PC-3 (cell line): ENCODE measurements around the gene ZCCHC14. TPM values are rescaled to one million over a fixed set of nuclear protein-coding genes. Genes with fewer than 3 reads are reported as not detected.

Experiments
- ATAC-seq: fragments of 200-7000 bp; cut with Tn5 transposase; 2 replicates; pipeline ENCODE4 v1.9.1; 2020; ENCODE audit warnings: mild to moderate bottlenecking, moderate library complexity
- BruUV-seq: library from RNA; stranded (reverse); fragments of 400-500 nt; replicated peaks from 2 replicates; lab custom pipeline; 2021; lab: Mats Ljungman, UMichigan
- CTCF ChIA-PET: fragments of 300-600 bp; sonication (Branson Sonifier 250); formaldehyde crosslinking; loops from one replicate; lab custom pipeline; 2022; ENCODE audit warnings: antibody characterized with exemption; lab: Charles Lee
- POLR2A ChIA-PET: fragments of 300-600 bp; sonication (Branson Sonifier 250); formaldehyde crosslinking; loops from one replicate; lab custom pipeline; 2022; ENCODE audit warnings: antibody characterized with exemption; ENCODE audit not compliant: unreplicated experiment; lab: Charles Lee
- DNase-seq: peaks from one replicate; pipeline ENCODE4 v3.0.0-alpha.2; 2015
- H2AFZ ChIP-seq: fragments of 300-600 bp; sonication (generic); 2 replicates; pipeline ENCODE4 v1.6.0; 2016; ENCODE audit warnings: antibody characterized with exemption, low read length
- H3F3A ChIP-seq: fragments of 300-600 bp; sonication (generic); one replicate; pipeline ENCODE4 v1.6.0; 2017; ENCODE audit warnings: antibody characterized with exemption, low read length, control low read depth, mild to moderate bottlenecking; ENCODE audit not compliant: unreplicated experiment
- H3K27ac ChIP-seq: fragments of 300-600 bp; sonication (generic); 2 replicates; pipeline ENCODE4 v1.5.1; 2016; ENCODE audit warnings: mild to moderate bottlenecking, low read length
- H3K27me3 ChIP-seq: fragments of 300-600 bp; sonication (generic); 2 replicates; pipeline ENCODE4 v1.6.1; 2016; ENCODE audit warnings: low read length, mixed read lengths
- H3K36me3 ChIP-seq: fragments of 300-600 bp; sonication (generic); 2 replicates; pipeline ENCODE4 v1.6.1; 2016; ENCODE audit warnings: low read depth, mixed run types, low read length, mixed read lengths
- H3K4me1 ChIP-seq: fragments of 300-600 bp; sonication (generic); 2 replicates; pipeline ENCODE4 v1.5.1; 2016; ENCODE audit warnings: low read length; ENCODE audit not compliant: insufficient read depth
- H3K4me2 ChIP-seq: fragments of 300-600 bp; sonication (generic); 2 replicates; pipeline ENCODE4 v1.6.0; 2016; ENCODE audit warnings: low read length
- H3K4me3 ChIP-seq: fragments of 300-600 bp; sonication (generic); 2 replicates; pipeline ENCODE4 v1.5.1; 2016; ENCODE audit warnings: mild to moderate bottlenecking, low read length, mixed read lengths
- H3K79me2 ChIP-seq: fragments of 300-600 bp; sonication (generic); 2 replicates; pipeline ENCODE4 v1.6.1; 2017; ENCODE audit warnings: low read length, mixed read lengths
- H3K9ac ChIP-seq: fragments of 300-600 bp; sonication (generic); 2 replicates; pipeline ENCODE4 v1.6.0; 2016; ENCODE audit warnings: mild to moderate bottlenecking, low read length
- H3K9me2 ChIP-seq: fragments of 300-600 bp; sonication (generic); replicated peaks from 2 replicates; pipeline ENCODE4 v1.6.1; 2016; ENCODE audit warnings: mixed run types, low read length, mixed read lengths
- H3K9me3 ChIP-seq: fragments of 300-600 bp; sonication (generic); 2 replicates; pipeline ENCODE4 v1.6.1; 2016; ENCODE audit warnings: low read length, mixed read lengths
- H4K20me1 ChIP-seq: fragments of 300-600 bp; sonication (generic); 2 replicates; pipeline ENCODE4 v1.6.1; 2016; ENCODE audit warnings: low read length, mixed read lengths
- EZH2 ChIP-seq: fragments of 300-600 bp; sonication (generic); IDR thresholded peaks from one replicate; pipeline ENCODE4 v1.6.1; 2017; ENCODE audit warnings: antibody characterized with exemption, mild to moderate bottlenecking, low read length; ENCODE audit not compliant: unreplicated experiment
- EZH2phosphoT487 ChIP-seq: fragments of 300-600 bp; sonication (generic); IDR thresholded peaks from 2 replicates; pipeline ENCODE4 v1.6.1; 2018; ENCODE audit warnings: mild to moderate bottlenecking, antibody characterized with exemption, low read length, borderline replicate concordance
- intact Hi-C: fragments of 100-400 bp; cut with micrococcal nuclease; formaldehyde crosslinking; loops from 2 replicates; pipeline ENCODE4 v1.9.0; 2023
- total RNA-seq: library from RNA; depleted of rRNA; stranded (reverse); fragments of >200 nt; gene quantifications from 2 replicates; pipeline ENCODE4 v1.2.3, GENCODE V29; 2014
- TF ChIP-seq, protein P1 (sequence below): fragments of 300-600 bp; sonication (generic); conservative IDR thresholded peaks from 2 replicates; pipeline ENCODE4 v1.5.1; 2017; ENCODE audit warnings: antibody characterized with exemption, low read depth, mild to moderate bottlenecking, low read length

Gene ZCCHC14
- total RNA-seq, 1 experiment from 2014 or later, result 5.3 TPM

DNA sequence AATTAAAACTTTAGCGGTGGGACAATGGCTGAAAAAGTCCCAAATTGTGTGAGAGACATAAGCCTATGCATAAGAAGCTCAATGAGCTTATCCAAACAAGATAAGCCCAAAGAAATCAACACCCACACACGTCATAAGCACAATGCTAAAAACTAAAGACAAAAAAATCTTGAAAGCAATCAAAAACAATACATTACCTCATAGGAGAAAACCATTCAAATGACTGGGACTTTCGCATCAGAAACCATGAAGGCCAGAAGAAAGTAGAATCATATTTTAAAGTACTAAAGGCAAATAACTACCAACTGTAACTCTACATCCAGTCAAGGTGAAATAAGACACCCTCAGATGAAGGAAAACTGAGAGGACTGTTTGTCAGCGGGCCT, 50.2 kb downstream of the ZCCHC14 start:
- no peaks in the 10 kb centered on the region for H3K79me2 ChIP-seq
- intact Hi-C loops, result no loop called here
- no peak overlapping the region for H3K27ac ChIP-seq
- H3K9me2 ChIP-seq, result no peaks in the 10 kb centered on the region
- TF ChIP-seq, protein P1, sequence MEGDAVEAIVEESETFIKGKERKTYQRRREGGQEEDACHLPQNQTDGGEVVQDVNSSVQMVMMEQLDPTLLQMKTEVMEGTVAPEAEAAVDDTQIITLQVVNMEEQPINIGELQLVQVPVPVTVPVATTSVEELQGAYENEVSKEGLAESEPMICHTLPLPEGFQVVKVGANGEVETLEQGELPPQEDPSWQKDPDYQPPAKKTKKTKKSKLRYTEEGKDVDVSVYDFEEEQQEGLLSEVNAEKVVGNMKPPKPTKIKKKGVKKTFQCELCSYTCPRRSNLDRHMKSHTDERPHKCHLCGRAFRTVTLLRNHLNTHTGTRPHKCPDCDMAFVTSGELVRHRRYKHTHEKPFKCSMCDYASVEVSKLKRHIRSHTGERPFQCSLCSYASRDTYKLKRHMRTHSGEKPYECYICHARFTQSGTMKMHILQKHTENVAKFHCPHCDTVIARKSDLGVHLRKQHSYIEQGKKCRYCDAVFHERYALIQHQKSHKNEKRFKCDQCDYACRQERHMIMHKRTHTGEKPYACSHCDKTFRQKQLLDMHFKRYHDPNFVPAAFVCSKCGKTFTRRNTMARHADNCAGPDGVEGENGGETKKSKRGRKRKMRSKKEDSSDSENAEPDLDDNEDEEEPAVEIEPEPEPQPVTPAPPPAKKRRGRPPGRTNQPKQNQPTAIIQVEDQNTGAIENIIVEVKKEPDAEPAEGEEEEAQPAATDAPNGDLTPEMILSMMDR, result no peak
- TF ChIP-seq EZH2 (no peak), EZH2phosphoT487 (no peak)
- H3K36me3 ChIP-seq, result peaks cover 8% of the 10 kb centered on the region; the same call in 1 of the 2 replicates
- BruUV-seq, result no TSS peak
- no peaks in the 10 kb centered on the region for H3F3A ChIP-seq
- no peaks in the 10 kb centered on the region for H3K27me3 ChIP-seq
- ATAC-seq, result no peak
- ChIA-PET POLR2A (no interaction called here), CTCF (no interaction called here)
- no peak overlapping the region for H3K4me2 ChIP-seq
- 0 out of 2 replicates have a peak, but pooled peaks cover 3% of the 10 kb centered on the region for H4K20me1 ChIP-seq
- H3K4me1 ChIP-seq, result peaks cover 23% of the 10 kb centered on the region
- DNase-seq, result no peak
- no peak overlapping the region for H2AFZ ChIP-seq
- no peak overlapping the region for H3K9ac ChIP-seq
- no peak overlapping the region for H3K4me3 ChIP-seq
- no peaks in the 10 kb centered on the region for H3K9me3 ChIP-seq

GRCh38 chr16:87441886-87442580, 50.8 kb downstream of the ZCCHC14 start:
- DNase-seq, result peak; percentile 24
- H3K27ac ChIP-seq, result no peak overlapping the region
- H3K9me2 ChIP-seq, result no peaks in the 10 kb centered on the region
- H3F3A ChIP-seq, result no peaks in the 10 kb centered on the region
- no peak overlapping the region for H3K4me3 ChIP-seq
- intact Hi-C loops, result no loop called here
- H3K79me2 ChIP-seq, result no peaks in the 10 kb centered on the region
- 0 out of 2 replicates have a peak, but pooled peaks cover 3% of the 10 kb centered on the region for H4K20me1 ChIP-seq
- no peak overlapping the region for H2AFZ ChIP-seq
- no peak overlapping the region for H3K9ac ChIP-seq
- no peak for TF ChIP-seq EZH2
- TF ChIP-seq, protein P1, result no peak
- TF ChIP-seq EZH2phosphoT487, result no peak
- ChIA-PET POLR2A (no interaction called here), CTCF (no interaction called here)
- BruUV-seq, result no TSS peak
- H3K9me3 ChIP-seq, result no peaks in the 10 kb centered on the region
- H3K4me2 ChIP-seq, result no peak overlapping the region
- peak; percentile 48; the same call in 1 of the 2 replicates for ATAC-seq
- H3K4me1 ChIP-seq, result peaks cover 23% of the 10 kb centered on the region
- H3K36me3 ChIP-seq, result peaks cover 8% of the 10 kb centered on the region; the same call in 1 of the 2 replicates
- no peaks in the 10 kb centered on the region for H3K27me3 ChIP-seq

DNA sequence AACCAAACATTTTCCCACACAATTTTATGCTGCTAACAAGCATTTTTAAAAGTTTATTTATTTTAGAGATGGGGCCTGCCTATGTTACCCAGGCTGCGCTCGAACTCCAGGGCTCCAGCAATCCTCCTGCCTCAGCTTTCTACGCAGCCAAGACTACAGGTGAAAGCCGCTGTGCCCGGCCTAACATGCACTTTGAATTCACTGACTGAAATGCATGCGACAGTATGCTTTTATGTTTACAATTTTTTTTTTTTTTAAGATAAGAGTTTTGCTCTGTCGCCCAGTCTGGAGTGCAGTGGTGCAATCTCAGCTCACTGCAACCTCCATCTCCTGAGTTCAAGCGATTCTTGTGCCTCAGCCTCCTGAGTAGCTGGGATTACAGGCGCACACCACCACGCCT, 52.9 kb downstream of the ZCCHC14 start:
- peaks cover 40% of the 10 kb centered on the region for H3K4me1 ChIP-seq

More for the DNA sequence above, 52.9 kb downstream of the ZCCHC14 start:
- BruUV-seq, result no TSS peak
- Histone ChIP-seq H4K20me1 (0 out of 2 replicates have a peak, but pooled peaks cover 3% of the 10 kb centered on the region), H3F3A (no peaks in the 10 kb centered on the region), H3K4me2 (no peak overlapping the region), H3K27me3 (no peaks in the 10 kb centered on the region), H3K4me3 (no peak overlapping the region), H2AFZ (no peak overlapping the region), H3K9ac (no peak overlapping the region), H3K9me2 (no peaks in the 10 kb centered on the region), H3K36me3 (0 out of 2 replicates have a peak, but pooled peaks cover 3% of the 10 kb centered on the region), H3K9me3 (no peaks in the 10 kb centered on the region), H3K27ac (no peak overlapping the region), H3K79me2 (peaks cover 6% of the 10 kb centered on the region; the same call in 1 of the 2 replicates)
- intact Hi-C loops, result no loop called here
- no peak for ATAC-seq
- no peak for DNase-seq
- POLR2A ChIA-PET, result no interaction called here
- CTCF ChIA-PET, result no interaction called here
- TF ChIP-seq EZH2phosphoT487, result no peak
- TF ChIP-seq EZH2, result no peak
- TF ChIP-seq, protein P1, result no peak
